HG03432 (cell line): Measurements from ENCODE around the gene ALG9.

Experiments
- ATAC-seq: cut with Tn5 transposase; IDR thresholded peaks from one replicate; pipeline ENCODE4 v1.9.1; 2021; ENCODE audit warnings: mild to moderate bottlenecking, moderate library complexity; ENCODE audit not compliant: unreplicated experiment

Gene ALG9

GRCh38 chr11:111770581-111771134 is 100.7 kb downstream of the ALG9 start:
- no peak for ATAC-seq

DNA sequence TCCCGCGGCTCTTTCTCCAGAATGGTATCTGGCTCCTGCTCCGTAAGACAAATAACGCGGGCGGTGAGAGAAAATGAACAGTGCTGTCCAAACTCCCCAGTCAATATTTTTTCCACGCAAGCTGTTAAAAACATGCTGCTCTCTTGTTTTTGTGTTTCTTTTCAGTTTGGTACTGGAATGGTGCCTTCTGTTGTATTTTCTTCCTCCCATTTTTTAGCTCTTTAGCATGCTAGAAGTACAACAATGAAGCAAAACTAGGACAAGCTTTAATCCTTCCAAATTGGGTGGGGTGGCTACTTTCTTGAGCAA is 104.6 kb downstream of the ALG9 start:
- ATAC-seq, result peak; percentile 9

- peak; percentile 94 for ATAC-seq
Observed at GRCh38 chr11:111765984-111766833, 105.2 kb downstream of the ALG9 start, which contains the start of gene PPP2R1B. Gene PPP2R1B, minus strand, starts transcription at chr11:111766389. Its CDS starts 28 bp downstream, at chr11:111766361.

- peak; percentile 52 for ATAC-seq
Observed at GRCh38 chr11:111765320-111765983, 105.9 kb downstream of the ALG9 start.

- ATAC-seq, result no peak
Observed at GRCh38 chr11:111764621-111765020, 106.8 kb downstream of the ALG9 start.

DNA sequence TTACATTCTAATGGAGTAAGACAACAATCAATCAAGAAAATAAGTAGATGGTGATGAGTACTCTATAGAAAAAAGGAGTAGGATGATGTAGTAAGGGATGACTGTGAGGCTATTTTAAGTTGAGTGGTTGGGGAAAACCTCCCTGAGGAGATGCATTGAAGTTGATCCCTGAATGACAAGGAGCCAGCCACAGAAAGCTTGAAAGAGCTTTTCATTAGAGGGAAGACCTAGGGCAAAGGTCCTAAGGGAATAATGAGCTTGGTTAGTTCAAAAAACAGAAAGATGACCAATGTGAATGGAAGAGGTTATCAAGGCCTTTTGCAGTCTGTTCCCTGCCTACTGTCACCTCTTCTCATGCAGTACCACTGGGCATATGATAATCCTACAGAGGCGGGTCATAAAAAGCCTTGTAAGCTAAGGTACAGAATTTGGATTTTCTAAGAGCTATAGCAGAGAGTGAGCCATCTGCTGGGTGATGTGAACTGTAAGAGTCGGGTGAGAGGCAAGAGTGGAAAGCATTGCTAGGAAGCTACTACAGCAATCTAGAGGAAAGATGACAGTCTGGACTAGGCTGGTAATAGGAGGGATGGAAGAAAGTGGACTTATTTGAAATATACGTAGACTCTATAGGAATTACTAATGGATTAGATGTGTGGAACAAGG is 108.3 kb downstream of the ALG9 start:
- no peak for ATAC-seq

DNA sequence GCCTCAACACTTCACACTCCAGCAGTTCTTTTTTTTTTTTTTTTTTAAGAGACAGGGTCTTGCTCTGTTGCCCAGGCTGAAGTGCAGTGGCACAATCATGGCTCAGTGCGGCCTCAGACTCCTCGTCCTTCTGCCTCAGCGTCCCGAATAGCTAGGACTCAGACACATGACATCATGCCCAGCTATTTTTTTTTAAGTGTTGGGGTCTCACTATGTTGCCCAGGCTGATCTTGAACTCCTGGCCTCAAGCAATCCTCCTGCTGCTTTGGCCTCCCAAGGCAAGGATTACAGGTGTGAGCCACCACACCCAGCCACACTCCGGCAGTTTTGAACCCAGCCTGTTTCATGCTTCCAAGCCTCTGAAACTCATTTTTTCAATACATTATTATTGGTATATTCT is 108.9 kb downstream of the ALG9 start:
- ATAC-seq, result no peak

GRCh38 chr11:111761036-111761435 is 110.3 kb downstream of the ALG9 start:
- ATAC-seq, result no peak

DNA sequence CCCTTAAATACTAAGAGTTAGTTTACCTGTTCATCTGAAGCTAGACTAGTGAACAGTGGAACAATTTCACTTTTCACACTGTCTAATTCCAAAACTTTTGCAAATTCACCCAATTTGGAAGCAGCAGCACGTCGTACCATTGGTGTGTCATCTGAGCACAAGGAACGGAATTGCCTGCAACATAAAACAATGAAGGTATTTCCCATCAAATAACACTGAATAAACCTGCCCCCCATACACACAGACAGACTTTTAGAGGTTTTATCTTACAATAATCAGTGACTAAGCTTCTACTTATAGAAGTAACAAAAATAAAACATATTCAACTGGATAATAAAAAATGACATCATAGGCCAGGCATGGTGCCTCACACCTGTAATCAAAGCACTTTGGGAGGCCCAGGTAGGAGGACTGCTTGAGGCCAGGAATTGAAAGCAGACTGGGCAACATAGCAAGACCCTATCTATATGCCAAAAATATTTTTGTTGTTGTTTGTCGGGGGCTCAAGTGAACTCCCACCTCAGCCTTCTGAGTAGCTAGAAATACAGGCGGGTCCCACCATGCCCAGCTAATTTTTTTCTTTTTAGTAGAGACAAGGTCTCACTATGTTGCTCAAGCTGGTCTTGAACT is 111.5 kb downstream of the ALG9 start:
- no peak for ATAC-seq

DNA sequence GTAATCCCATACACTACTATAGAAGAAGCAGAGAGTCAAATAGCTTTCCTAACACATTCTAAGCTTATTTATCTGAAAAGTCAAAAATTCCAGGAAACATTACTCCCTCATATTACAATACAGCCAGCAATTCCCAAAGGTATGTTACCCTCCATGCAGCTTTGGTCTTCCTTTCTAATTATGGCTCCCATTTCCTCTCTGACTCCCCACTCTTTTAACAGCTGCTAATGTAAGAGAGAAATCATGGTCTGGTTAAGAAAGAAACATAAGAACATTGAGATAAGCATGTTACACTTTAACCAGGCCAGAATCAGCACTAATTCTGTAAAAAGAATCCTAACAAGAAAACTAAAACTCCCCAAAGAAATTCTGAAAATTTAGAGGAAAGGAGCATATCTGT is 112.0 kb downstream of the ALG9 start:
- no peak for ATAC-seq

- no peak for ATAC-seq
Observed at GRCh38 chr11:111756097-111756496, 115.3 kb downstream of the ALG9 start.

DNA sequence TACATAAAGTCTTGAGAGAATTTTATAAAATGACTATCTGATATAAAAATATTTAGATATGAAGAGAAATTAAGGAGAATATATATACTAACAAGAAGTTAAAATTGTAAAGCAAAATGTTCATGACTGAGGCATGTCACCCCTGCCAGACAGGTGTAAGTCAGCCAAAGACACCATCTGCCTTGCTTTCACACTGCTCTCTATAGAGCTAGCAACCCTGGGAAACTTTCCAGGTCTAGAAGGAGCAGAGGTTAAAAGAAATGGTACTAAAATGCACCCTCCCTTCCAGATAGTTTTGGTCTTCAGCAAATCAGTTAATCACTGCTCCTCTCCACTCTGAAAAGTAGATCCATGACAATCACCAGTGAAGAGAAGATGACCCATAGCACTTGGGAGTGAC is 121.7 kb downstream of the ALG9 start:
- ATAC-seq, result no peak

GRCh38 chr11:111748035-111748804 is 123.2 kb downstream of the ALG9 start:
- no peak for ATAC-seq

DNA sequence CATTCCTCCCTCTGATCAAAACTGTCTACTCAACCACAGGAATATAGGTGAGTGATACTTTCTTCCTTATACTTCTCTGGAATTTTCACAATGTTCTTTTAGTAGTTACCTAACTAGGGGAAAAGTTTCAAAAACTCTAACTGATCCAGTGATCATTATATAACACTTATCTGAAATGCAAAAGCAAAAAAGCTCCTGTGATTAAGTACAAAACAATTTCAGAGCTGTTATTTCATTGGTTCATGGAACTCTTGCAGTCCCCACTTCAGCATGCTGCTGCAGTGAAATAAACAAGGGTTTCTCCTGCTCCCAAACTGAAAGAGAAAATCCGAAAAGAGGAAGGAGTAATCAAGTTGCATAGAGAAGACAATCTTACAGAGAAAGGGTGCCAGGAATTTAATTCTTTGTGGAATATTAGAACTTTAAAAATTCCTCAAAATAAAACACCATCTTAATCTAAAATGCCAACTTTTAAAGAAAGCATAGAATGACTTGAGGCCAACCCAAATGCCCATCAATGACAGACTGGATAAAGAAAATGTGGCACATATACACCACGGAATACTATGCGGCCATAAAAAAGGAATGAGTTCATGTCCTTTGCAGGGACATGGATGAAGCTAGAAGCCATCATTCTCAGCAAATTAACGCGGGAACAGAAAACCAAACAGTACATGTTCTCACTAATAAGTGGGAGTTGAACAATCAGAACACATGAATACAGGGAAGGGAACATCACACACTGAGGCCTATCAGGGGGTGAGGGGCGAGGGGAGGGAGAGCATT is 125.5 kb downstream of the ALG9 start:
- no peak for ATAC-seq

GRCh38 chr11:111743700-111744099 is 127.7 kb downstream of the ALG9 start:
- no peak for ATAC-seq

- ATAC-seq, result no peak
Observed at GRCh38 chr11:111741751-111742150, 129.6 kb downstream of the ALG9 start.

- ATAC-seq, result no peak
Observed at GRCh38 chr11:111739299-111739698, 132.1 kb downstream of the ALG9 start.

DNA sequence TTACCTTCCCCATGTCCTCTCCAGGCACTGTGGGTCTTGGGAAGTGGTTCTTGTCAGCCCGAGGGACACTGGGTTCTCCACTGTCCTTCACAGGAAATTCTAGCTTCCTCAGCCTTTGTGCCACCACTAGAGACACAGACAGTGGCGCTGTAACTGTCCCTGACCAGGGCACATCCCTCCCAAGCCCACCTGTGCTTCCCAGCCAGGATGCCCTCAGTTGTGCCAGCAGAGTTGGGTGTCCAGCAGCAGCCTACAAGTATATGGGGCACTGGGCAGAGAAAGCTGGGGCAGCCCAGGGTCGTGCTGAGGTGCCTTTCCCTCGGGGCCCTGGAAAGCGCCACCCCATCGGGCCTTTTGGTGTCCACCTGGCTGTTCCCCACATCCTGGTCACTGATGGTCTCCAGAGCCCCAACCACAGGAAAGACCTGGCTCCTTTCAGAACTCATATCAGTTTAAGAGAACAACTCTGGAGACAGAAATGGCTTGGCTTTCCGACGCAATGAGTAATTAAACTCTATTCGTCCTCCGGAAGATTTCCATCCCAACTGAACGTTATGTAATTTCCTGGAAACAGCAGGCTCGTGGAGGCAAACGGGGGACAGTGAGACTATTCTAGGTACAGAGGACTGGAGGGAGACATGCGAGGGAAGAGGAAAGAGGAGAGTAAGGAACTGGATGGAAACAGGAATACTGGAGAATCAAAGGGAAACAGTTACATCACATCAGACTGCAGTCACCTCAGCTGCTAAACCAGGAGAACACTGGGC is 133.8 kb downstream of the ALG9 start:
- ATAC-seq, result no peak
